SK-MEL-5 (cell line): ENCODE measurements around the gene C10orf53. TPM values are rescaled to one million over a fixed set of nuclear protein-coding genes. Genes with fewer than 3 reads are reported as not detected.

Experiments
- DNase-seq: peaks from one replicate; pipeline ENCODE4 v3.0.0-alpha.2; 2016; ENCODE audit warnings: low read depth, low spot score
- in situ Hi-C: cut with HindIII; loops from 2 replicates; pipeline ENCODE4 v1.10.0; 2016; ENCODE audit warnings: low sequenced_read_pairs, high pct_unique_total_duplicates, low pct_unique_long_range_greater_than_20kb
- total RNA-seq: library from RNA; depleted of rRNA; stranded (reverse); fragments of >200 nt; shearing (Covaris generic); gene quantifications from 2 replicates; pipeline ENCODE4 v1.2.3, GENCODE V29; 2014

C10orf53 gene
- total RNA-seq, 1 experiment from 2014 or later: not detected

DNA sequence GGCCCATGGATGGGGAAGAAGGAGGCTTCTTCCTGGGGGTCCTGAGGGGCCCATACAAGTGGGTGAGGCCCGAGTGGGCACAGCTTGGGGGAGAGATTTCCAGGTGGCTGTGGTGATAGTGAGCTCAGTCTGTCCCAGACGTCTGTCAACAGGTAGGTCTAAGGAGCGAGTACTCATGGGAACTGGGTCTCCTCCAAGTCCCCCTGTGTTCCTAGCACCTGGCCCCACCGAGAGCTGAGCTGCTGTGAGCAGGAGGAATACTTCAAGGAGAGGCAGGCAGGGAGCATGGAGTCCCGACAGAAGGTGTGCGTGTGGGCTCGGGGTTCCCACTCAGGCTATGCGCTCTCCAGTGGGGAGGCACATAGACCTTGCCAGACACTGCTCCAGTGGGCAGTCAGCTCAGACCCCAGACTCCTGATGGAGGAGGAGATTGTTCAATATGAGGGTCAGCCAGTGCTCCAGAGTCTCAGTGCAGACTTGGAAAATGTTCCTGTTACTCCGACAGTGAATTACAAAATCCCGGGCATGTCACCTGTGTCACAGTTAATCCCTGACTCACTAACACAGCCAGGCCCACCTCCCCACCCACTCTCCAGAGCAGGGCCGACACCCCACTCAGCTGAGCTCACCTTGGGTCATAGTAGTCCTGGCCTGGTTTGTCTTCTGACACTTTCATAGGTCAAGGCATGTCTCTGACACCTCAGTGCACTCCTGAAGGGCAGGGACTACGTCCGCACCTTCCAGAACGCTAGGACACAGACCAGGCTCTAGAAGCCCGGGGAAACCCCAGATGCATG lies 28.2 kb upstream of the C10orf53 start:
- in situ Hi-C loops: no loop called here
- DNase-seq: no peak

GRCh38 chr10:49651917-49652316 lies 27.5 kb upstream of the C10orf53 start:
- DNase-seq: no peak
- in situ Hi-C loops: no loop called here

- DNase-seq: no peak
- in situ Hi-C loops: no loop called here
These were observed 26.8 kb upstream of the C10orf53 start for GRCh38 chr10:49652421-49653272.

- DNase-seq: no peak
- in situ Hi-C loops: no loop called here
These were observed 26.1 kb upstream of the C10orf53 start for GRCh38 chr10:49653273-49653929.

DNA sequence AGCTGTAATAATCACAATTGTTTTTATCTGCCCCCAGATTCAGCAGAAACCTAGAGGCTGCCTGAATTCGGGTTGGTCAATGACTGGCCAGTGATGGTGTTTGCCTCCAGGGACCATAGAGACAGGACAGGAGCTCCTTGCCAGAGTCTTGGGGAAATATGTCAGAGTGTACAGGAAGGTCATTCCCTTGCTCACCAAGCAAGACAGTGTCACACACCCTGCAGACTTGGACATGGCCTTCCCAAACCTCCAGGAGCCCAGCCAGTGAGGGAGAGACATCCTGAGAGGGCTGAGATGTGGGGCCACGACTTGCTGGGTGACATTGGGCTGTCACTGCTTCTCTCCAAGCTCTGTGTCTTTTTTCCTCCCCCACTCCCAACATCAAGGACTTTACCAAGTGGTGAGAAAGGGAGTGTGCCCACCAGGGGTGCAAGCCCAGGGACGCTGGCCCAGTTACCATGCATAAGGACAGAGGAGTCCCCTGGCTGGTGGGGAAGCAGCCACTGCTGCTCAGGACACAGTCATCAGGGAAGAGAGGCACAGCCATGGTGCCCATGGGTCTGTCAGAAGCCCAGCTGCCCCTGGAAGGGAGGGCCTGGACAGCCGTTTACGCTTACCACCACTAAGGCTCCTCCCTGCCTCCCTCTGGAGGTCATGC lies 25.3 kb upstream of the C10orf53 start:
- in situ Hi-C loops: no loop called here
- no peak for DNase-seq

DNA sequence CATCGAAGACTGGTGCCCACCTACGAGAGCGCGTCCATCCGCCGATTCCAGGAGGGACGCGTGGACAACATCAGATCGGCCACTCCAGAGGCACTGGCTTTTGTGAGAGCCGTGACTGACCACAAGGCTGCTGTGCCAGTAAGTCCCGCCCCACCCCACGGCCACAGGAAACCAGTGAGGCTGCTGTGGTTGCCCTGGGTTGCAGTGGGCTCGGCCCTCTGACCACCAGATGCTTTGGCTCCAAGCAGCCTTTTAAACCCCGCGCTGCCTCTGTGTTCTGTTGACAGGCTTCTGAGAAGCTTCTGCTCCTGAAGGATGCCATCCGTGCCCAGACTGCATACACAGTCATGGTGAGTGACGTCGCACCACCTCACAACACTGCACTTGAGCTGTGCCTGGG lies 24.4 kb upstream of the C10orf53 start:
- DNase-seq: no peak
- in situ Hi-C loops: no loop called here

DNA sequence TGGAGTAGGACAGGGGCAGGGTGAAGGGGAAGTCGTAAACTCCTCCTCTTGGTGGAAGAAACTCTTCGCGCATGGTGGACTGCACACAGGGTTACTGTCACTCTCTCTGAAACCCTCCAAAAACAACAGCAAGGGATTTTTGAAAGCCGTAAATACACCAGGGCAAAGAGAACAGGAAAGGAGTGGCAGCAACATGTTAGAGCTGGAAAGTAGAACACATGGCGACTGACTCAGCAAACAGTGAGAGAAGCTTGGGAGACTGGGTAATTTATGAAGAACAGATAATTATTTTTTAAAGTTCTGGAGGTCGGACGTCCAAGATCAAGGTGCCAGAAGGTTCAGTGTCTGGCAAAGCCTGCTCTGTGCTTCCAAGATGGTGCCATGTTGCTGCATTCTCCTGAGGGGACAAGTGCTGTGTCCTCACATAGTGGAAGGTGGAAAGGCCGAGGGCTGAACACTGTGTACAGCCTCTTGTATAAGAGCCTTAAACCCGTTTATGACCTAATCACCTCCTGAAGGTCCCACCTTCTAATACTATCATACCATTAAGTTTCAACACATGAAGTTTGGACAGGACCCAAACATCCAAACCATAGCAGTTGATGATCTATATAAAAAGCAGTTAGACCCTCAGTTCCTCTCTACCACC lies 22.5 kb upstream of the C10orf53 start:
- no peak for DNase-seq
- in situ Hi-C loops: no loop called here

- in situ Hi-C loops: no loop called here
- no peak for DNase-seq
These were observed 21.8 kb upstream of the C10orf53 start for GRCh38 chr10:49657606-49658005.

DNA sequence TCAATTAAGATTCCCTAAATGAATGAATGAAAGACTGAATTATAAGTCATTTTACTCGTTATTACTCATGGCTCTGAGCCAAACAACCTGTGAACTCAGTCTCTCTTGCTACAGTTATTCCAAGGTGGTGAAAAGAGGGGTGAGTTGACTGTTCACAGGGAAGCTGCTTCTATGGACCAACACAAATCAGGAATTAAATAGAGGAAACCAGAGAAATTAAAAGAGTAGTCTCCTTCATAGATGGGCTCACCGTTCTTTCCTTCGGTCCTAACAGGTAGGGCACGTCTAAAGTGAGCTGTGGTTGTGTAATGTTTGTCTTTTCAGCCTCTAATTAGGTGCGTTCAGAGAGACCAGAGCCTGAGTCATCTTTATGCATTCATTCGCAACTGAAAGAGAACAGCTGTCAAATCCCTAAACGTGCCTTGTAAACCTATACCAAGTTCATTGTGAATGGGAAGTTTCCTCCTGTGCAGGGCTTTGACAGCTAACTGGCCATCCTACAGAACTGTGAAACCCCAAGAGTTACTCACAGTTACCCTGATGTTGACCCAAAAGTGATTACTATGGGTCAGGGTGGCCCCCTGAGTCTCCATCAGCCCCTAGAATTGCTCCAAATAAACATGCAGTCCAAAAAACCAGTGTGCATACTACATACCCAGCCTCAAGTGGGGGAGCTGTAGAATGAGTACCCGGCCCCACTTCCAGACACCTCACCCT lies 18.2 kb upstream of the C10orf53 start:
- no peak for DNase-seq
- in situ Hi-C loops: no loop called here

GRCh38 chr10:49662169-49662830 lies 17.2 kb upstream of the C10orf53 start:
- in situ Hi-C loops: no loop called here
- DNase-seq: no peak

- in situ Hi-C loops: no loop called here
- no peak for DNase-seq
These were observed 15.9 kb upstream of the C10orf53 start for GRCh38 chr10:49663596-49663995.

- DNase-seq: no peak
- in situ Hi-C loops: no loop called here
These were observed 15.2 kb upstream of the C10orf53 start for GRCh38 chr10:49664006-49664841.

DNA sequence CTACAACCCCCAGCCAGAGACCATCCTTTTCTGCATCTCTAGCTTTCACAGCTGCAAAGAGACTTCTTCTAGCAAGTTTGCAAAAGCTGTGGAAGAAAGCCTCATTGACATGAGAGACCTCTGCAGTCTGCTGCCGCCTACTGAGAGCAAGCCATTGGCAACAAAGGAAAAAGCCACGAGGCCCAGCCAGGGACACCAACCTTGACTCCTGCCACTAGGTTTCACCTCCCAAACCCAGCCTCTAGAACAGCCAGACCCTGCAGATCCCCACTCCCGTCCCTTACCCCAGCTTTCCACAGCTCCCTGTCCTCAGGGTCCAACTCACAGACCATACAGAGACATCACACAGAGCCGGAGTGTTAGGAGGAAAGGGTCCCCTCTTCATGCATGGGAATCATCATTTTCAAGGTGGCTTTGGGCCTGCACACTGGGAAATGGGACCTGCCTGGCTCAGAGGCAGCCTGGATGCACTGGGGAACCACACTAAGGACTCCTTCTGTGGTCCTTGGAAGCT lies 14.6 kb upstream of the C10orf53 start:
- in situ Hi-C loops: no loop called here
- DNase-seq: no peak

GRCh38 chr10:49666054-49666615 lies 13.3 kb upstream of the C10orf53 start:
- DNase-seq: no peak
- in situ Hi-C loops: no loop called here

GRCh38 chr10:49666685-49667084 lies 12.8 kb upstream of the C10orf53 start:
- in situ Hi-C loops: no loop called here
- no peak for DNase-seq
